Fibroblast of lung (primary cell): ENCODE measurements around the gene SGCD. TPM values are rescaled to one million over a fixed set of nuclear protein-coding genes. Genes with fewer than 3 reads are reported as not detected.

ENCODE experiments used
- DNase-seq, 2 donors: peaks; one replicate each; pipeline versions ENCODE4 v3.0.0 to v3.0.0-alpha.2; 2010; ENCODE audit warnings: low read depth in 2 of 2
- H2AFZ ChIP-seq: 2 replicates; pipeline ENCODE4 v1.5.1; 2012; ENCODE audit warnings: low read length, control low read depth, inconsistent platforms
- H3K27ac ChIP-seq: 2 replicates; pipeline ENCODE4 v1.5.1; 2011; ENCODE audit warnings: low read length, control low read depth; ENCODE audit not compliant: insufficient read depth
- H3K27me3 ChIP-seq: 2 replicates; pipeline ENCODE4 v1.5.1; 2011; ENCODE audit warnings: mild to moderate bottlenecking, low read length; ENCODE audit not compliant: control insufficient read depth, insufficient read depth
- H3K36me3 ChIP-seq: 2 replicates; pipeline ENCODE4 v1.5.1; 2011; ENCODE audit warnings: low read length; ENCODE audit not compliant: control insufficient read depth, insufficient read depth
- H3K4me1 ChIP-seq: 2 replicates; pipeline ENCODE4 v1.5.1; 2011; ENCODE audit warnings: low read length; ENCODE audit not compliant: control insufficient read depth, insufficient read depth; ENCODE audit errors: extremely low read depth
- H3K4me2 ChIP-seq: 2 replicates; pipeline ENCODE4 v1.5.1; 2011; ENCODE audit warnings: low read length, control low read depth; ENCODE audit not compliant: insufficient read depth; ENCODE audit errors: extremely low read depth
- H3K4me3 ChIP-seq, 4 experiments: fragments of 200-600 bp in 1 of 4; sonication (generic) in 1 of 4; replicated peaks in 1 of 4; 2 replicates each; pipeline ENCODE4 v1.5.1; 2011 to 2016; ENCODE audit warnings: low read length in 4 of 4, low read depth in 3 of 4, mild to moderate bottlenecking in 3 of 4, control low read depth in 2 of 4, inconsistent platforms in 1 of 4, mixed read lengths in 1 of 4; ENCODE audit not compliant: insufficient read depth in 1 of 4; ENCODE audit errors: control extremely low read depth in 1 of 4
- H3K79me2 ChIP-seq: 2 replicates; pipeline ENCODE4 v1.5.1; 2012; ENCODE audit warnings: mild to moderate bottlenecking, low read length, inconsistent platforms; ENCODE audit not compliant: control insufficient read depth, insufficient read depth
- H3K9ac ChIP-seq: 2 replicates; pipeline ENCODE4 v1.5.1; 2011; ENCODE audit warnings: mild to moderate bottlenecking, low read length, control low read depth; ENCODE audit not compliant: insufficient read depth
- H3K9me3 ChIP-seq: 2 replicates; pipeline ENCODE4 v1.5.1; 2012; ENCODE audit warnings: low read depth, low read length; ENCODE audit not compliant: control insufficient read depth, insufficient read depth
- H4K20me1 ChIP-seq: 2 replicates; pipeline ENCODE4 v1.5.1; 2011; ENCODE audit warnings: low read length; ENCODE audit not compliant: control insufficient read depth, insufficient read depth; ENCODE audit errors: extremely low read depth
- EZH2 ChIP-seq: IDR thresholded peaks from 2 replicates; pipeline ENCODE4 v1.5.1; 2012; ENCODE audit warnings: low read length, control low read depth, mild to moderate bottlenecking; ENCODE audit errors: missing control alignments
- polyA minus RNA-seq: library from RNA; depleted of rRNA, polyadenylated mRNA; stranded (reverse); fragments of >200 nt; gene quantifications from 2 replicates; pipeline ENCODE4 v1.2.3, GENCODE V29; 2011; ENCODE audit warnings: low replicate concordance
- polyA plus RNA-seq, 2 donors: library from polyadenylated mRNA; depleted of rRNA in 1 of 2; stranded (reverse) in 1 of 2; unstranded in 1 of 2; fragments of >200 nt; gene quantifications; 2 replicates each; pipeline ENCODE4 v1.2.1, GENCODE V29; 2011 to 2012; ENCODE audit warnings: missing spikeins in 1 of 2
- total RNA-seq: library from RNA; depleted of rRNA; stranded (reverse); fragments of >200 nt; gene quantifications from 2 replicates; pipeline ENCODE4 v1.2.1, GENCODE V29; 2014
- TF ChIP-seq, protein P1 (sequence below), 2 donors: IDR thresholded peaks in 1 of 2; conservative IDR thresholded peaks in 1 of 2; 1 replicate in 1 of 2; 2 replicates in 1 of 2; pipeline ENCODE4 v1.5.1; 2011 to 2012; ENCODE audit warnings: low read length in 2 of 2, control low read depth in 1 of 2, inconsistent platforms in 1 of 2, low read depth in 1 of 2, mild to moderate bottlenecking in 1 of 2

The SGCD gene
- total RNA-seq (21.1 and 67.5 TPM in 2 replicates), polyA plus RNA-seq (13.3 and 18.4 TPM in 2 replicates), polyA minus RNA-seq (2.5 and 3.1 TPM in 2 replicates)
- 8.9 and 12.0 TPM in 2 replicates for polyA plus RNA-seq (2012)

DNA sequence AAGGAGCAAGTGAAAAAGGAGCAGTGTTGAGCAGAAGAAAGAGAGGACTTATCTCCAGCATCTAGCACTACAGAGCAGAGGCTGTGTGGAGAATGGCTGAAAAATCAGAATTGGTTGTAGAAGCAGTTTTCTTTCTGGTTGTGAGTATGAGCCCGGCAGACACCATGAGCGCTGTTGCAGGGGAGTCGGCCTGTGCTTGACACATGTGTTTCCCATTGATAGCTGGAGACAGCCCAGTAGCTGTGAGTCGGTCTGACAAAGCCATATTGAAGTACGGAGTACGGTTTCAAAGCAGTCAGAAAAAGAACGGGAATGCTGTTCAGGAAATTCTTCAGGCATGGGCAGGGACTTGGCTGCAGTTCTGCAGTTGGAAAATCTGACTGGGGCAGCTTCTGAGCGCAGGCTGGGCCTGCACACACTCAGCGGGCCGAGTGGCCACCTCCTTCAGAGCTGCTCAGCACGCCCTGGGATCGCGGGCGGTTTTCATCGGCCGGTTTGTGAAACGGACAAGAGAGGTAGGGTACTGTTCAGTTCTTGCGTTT lies at the start of gene SGCD:
TSS of gene SGCD (plus strand) at position 447 of the 542 bp plus-strand sequence.
- Histone ChIP-seq H3K4me2 (peak within 1 kb of the TSS; percentile 79), H4K20me1 (no peaks in the 10 kb centered on the region), H3K27me3 (no peaks in the 10 kb centered on the region), H3K9ac (peak within 1 kb of the TSS; percentile 14), H3K79me2 (no peaks in the 10 kb centered on the region), H2AFZ (peak within 1 kb of the TSS; percentile 88), H3K36me3 (no peaks in the 10 kb centered on the region), H3K27ac (peak within 1 kb of the TSS; percentile 38), H3K4me3 (peak within 1 kb of the TSS; percentile 38 to 87 (median 56)), H3K4me1 (no peaks in the 10 kb centered on the region), H3K9me3 (no peaks in the 10 kb centered on the region)
- no peak for TF ChIP-seq EZH2
- TF ChIP-seq, protein P1, sequence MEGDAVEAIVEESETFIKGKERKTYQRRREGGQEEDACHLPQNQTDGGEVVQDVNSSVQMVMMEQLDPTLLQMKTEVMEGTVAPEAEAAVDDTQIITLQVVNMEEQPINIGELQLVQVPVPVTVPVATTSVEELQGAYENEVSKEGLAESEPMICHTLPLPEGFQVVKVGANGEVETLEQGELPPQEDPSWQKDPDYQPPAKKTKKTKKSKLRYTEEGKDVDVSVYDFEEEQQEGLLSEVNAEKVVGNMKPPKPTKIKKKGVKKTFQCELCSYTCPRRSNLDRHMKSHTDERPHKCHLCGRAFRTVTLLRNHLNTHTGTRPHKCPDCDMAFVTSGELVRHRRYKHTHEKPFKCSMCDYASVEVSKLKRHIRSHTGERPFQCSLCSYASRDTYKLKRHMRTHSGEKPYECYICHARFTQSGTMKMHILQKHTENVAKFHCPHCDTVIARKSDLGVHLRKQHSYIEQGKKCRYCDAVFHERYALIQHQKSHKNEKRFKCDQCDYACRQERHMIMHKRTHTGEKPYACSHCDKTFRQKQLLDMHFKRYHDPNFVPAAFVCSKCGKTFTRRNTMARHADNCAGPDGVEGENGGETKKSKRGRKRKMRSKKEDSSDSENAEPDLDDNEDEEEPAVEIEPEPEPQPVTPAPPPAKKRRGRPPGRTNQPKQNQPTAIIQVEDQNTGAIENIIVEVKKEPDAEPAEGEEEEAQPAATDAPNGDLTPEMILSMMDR (conservative IDR thresholded peaks at IDR 0.05 in 1 of 2, IDR thresholded peaks at IDR 0.05 in 1 of 2; ENCODE audit: low read depth in 1 of 2, low read length in 2 of 2): peak in 1 of 2 donors; percentile 29
- peak; percentile 89 to 90 for DNase-seq

DNA sequence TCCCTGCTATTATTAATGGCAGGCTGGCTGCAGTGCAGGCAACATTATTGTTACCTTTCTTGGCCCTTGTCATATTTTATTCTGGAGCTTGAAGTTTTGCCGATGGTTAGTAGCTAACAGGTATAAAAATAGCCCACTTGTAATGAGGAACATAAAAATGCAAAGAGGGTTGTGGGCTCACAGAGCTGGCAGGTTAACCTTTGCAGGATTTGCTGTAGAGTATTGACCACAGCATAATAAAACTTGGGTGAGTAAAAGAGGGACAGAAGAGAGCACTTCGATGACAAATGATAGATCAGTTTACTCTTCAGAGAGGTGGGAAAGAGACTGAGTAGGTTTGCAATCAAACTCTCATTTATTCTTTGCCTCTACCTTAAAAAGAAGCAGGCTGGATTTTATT lies 49.7 kb upstream of the SGCD start:
- Histone ChIP-seq H2AFZ (no peak overlapping the region), H4K20me1 (no peaks in the 10 kb centered on the region), H3K36me3 (no peaks in the 10 kb centered on the region), H3K4me1 (no peaks in the 10 kb centered on the region), H3K4me2 (no peak overlapping the region), H3K27me3 (no peaks in the 10 kb centered on the region), H3K4me3 (no peak overlapping the region), H3K27ac (no peak overlapping the region), H3K79me2 (no peaks in the 10 kb centered on the region), H3K9ac (no peak overlapping the region), H3K9me3 (no peaks in the 10 kb centered on the region)
- TF ChIP-seq EZH2: no peak
- TF ChIP-seq, protein P1 (conservative IDR thresholded peaks at IDR 0.05 in 1 of 2, IDR thresholded peaks at IDR 0.05 in 1 of 2; ENCODE audit: low read depth in 1 of 2, low read length in 2 of 2): no peak
- DNase-seq: no peak

DNA sequence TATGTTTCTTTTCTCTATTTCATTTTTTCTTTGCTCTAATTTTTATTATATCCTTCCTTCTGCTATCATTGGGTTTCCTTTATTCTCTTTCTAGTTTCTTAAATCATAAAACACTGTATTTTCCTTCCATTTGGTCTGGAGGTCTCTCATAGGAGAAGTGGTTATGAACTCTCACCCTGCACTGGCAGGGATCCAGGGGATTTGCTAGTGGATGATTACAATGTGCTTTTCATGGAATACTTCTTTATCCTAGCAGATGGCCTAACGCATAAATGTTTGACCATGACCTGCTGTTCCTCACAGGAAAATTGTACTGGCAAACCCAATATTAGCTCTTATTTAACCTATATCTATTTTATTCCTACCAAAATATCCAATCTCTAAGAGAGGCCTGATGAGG lies 31.5 kb upstream of the SGCD start:
- H3K9ac ChIP-seq: no peak overlapping the region
- H3K4me3 ChIP-seq: no peak overlapping the region
- H3K9me3 ChIP-seq: no peaks in the 10 kb centered on the region
- no peaks in the 10 kb centered on the region for H3K27me3 ChIP-seq
- no peak overlapping the region for H3K4me2 ChIP-seq
- H3K27ac ChIP-seq: no peak overlapping the region
- no peaks in the 10 kb centered on the region for H3K4me1 ChIP-seq
- H3K79me2 ChIP-seq: no peaks in the 10 kb centered on the region
- H2AFZ ChIP-seq: no peak overlapping the region
- DNase-seq: no peak
- no peak for TF ChIP-seq EZH2
- TF ChIP-seq, protein P1 (conservative IDR thresholded peaks at IDR 0.05 in 1 of 2, IDR thresholded peaks at IDR 0.05 in 1 of 2; ENCODE audit: low read depth in 1 of 2, low read length in 2 of 2): no peak
- no peaks in the 10 kb centered on the region for H4K20me1 ChIP-seq
- no peaks in the 10 kb centered on the region for H3K36me3 ChIP-seq
